Prostate gland (tissue), 2 donors: Measurements from ENCODE around the gene PIM2.

Experiments used
- CTCF ChIP-seq, 4 experiments: fragments of 200-600 bp in 2 of 4; fragments of 450-650 bp in 2 of 4; sonication (generic) in 2 of 4; IDR thresholded peaks; 1 replicate in 3 of 4; 2 replicates in 1 of 4; pipeline ENCODE4 v1.5.1; 2016 to 2019; ENCODE audit warnings: antibody characterized with exemption in 4 of 4, mild to moderate bottlenecking in 2 of 4, moderate library complexity in 2 of 4
- POLR2A ChIP-seq: fragments of 450-650 bp; IDR thresholded peaks from one replicate; pipeline ENCODE4 v1.6.1; 2016; ENCODE audit warnings: antibody characterized with exemption, mild to moderate bottlenecking
- POLR2AphosphoS5 ChIP-seq: sonication (generic); formaldehyde crosslinking; IDR thresholded peaks from one replicate; pipeline ENCODE4 v1.6.1; 2017; ENCODE audit warnings: antibody characterized with exemption

GRCh38 chrX:48911412-48912182, 7.2 kb downstream of the PIM2 start, which contains the start of gene SLC35A2:
- TF ChIP-seq CTCF (IDR thresholded peaks at IDR 0.05) (no peak), POLR2A (peak; percentile 53), POLR2AphosphoS5 (peak; percentile 80)
